Middle frontal gyrus (tissue), 1 donor: Measurements from ENCODE around the gene ABCA4.

Source experiments
- DNase-seq: peaks from one replicate; pipeline ENCODE4 v3.0.0-alpha.2; 2015; ENCODE audit warnings: low spot score; ENCODE audit errors: extremely low spot score

The ABCA4 gene

DNA sequence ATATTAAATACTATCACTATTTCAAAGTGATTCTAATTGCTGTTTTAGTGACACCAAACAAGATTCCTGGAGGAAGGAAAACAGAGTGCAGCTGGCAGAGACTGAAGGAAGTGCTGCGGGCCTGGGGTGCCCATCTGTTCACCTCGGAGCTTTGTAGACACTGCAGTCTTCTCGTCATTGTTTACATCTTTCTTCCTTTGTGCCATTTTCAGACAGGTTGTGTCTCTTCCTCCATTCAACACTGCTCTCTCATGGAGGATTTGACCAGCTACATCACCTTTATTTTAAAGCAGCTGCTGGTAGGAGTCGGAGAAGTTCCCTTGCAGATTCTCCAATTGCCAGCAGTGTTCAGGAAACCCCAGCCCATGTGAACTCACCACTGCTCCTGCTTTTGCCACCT, 37.3 kb downstream of the ABCA4 start:
- no peak for DNase-seq

DNA sequence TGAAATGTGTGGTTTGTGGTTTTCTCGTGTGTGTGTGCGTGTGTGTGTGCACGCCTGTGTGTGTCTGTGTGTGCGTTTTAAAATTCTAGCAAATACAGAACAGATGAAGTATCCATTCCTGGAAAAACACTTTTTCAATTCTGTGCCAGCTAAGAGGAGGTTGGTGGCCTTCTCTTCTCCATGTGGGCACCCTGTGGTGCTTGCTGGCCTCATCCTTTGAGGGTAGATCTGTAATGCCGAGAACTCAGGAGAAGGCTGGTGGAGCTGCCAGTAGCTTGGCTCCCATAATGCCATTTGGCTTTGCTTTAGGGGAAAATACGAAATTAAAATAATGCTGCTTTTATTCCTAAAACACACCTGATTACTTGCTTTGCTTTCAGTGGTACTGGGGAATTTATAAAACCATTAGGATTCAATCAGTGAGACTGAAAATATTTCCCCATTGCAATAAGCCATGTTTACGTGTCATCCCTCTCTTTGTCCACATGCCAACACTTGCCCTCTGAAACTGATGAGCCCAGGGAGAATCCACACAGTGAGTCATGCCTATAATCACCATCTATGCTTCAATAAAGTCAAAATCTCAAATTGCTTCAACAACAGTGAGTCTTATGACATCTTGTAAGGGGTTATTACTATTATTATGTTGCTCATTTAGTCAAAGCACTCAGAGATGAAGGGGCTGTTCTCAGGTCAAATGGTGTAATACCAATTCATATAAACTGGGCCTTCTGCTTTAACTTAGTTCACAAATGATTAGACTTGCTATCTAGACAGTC, 39.2 kb downstream of the ABCA4 start:
- no peak for DNase-seq

DNA sequence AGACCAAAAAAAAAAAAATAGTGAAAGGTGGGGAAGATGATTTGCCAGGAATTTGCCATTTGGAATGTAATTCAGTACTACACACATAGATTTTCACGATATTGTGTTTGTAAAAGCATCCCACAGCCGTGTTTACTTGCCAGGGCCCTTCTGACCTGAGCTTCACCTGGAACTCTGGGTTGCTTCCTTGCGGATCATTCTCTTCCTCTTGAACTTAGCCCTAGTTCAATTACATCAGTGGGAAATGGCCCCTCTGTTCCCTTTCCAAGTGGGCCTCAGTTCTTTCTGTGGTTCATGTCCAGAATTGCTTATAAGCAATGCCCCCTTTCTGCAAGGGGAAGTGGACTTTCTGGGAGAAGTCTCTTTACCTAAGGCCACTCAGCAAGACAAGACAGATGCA, 41.0 kb downstream of the ABCA4 start:
- no peak for DNase-seq

DNA sequence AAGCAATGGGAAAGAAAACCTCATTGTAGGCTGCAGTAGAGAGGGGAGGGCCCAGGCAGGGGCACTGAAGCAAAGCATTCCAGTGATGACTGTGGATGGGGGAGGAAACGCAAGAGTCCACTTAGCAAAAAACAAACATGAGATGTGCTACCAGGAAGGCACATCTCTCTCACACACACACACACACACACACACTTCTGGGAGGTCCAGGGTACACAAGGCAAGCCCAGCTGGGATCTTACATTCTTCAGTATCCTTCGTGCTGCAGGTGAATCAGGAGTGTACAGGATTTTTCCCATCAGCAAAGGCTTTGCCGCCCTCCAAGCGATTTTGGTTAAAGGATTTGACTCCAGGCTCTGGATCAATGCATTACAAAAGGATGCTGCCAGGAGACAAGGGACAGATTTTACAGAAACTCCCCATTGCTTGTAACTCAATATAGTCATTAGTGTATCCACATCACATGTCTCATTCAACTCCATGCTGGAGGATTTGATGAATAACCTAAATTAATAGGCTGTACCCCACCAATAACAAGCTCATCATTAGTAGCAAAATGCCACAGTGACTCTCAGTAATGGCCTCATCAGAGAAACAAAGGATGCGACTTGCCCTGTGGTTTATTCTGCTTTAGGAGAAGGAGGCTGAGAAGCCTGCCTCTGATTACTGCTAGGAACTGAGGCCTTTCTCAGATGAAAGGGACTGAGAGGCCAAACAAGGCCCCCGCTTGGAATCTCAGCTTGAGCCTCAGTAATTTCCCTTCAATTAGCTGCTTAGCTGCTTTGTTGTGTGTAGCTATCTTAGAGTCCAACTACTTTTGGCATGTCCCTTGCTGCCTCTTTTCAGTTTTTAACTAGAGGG, 41.6 kb downstream of the ABCA4 start:
- no peak for DNase-seq

DNA sequence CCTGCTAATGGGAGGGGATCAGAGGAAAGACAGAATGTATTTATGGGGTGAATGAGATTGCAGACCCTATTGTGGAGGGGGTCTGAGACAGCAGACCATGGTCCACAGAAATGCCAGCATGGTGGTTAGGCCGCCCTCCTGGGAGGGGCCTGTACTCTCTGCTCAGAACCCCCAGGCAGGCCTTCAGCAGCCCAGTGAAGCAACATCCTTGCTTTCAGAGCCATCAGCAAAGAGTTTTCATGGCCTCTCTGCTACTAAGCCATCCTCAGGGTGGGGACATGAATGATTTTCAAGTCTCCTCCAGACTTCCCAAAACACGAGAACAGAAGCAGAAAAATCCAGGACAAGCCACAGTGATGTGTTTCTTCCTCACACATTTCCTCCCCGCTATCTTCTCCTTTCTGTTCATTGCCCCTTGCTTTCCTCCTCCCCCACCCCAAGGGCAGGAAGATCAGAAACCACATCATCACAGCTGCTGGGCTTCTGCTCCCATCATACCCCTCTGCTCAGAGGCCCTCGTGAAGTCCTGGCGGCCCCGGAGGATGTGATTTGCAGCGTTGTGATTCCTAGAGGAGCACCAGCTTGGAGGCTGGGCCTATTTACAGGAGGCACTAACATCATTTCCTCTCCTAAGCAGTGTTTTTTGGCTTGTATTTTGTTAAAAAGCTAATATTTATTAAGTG, 48.0 kb downstream of the ABCA4 start:
- DNase-seq = no peak

DNA sequence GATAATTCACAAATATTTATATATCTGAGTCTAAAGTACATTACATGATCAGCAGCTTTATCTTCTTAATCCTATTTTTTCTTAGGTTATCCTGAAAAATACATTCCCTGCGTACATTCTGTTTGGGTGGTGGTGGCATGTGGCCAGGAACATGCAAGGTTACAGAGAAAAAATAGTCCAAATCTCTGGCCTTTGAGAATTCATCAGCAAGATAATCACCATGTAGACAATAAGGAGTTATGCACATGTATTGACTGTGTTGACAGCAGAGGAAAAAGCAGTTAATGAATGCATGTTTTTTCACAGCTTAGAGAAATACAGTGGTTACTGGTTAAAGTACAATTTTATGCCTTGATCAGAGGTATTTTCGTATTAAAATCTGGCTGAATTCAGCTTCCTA, 49.0 kb downstream of the ABCA4 start:
- DNase-seq = no peak

DNA sequence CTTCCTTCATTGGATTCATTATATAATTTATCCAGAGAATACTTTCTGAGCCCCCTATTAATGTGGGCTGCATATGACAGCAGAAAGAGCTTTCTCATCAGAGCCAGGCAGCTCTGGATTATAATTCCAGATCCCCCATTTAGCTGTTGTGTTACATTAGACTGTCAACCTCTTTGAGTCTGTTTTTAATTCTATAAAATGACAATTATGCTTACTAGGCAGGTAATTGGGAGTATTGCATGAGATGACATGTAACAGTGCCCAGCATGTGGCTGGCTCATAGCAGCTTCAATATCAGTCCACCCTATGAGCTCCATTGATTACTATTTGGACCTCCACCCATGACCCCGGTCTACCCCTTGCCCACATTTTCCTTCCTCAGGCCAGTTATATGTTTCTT, 49.6 kb downstream of the ABCA4 start:
- DNase-seq = no peak

DNA sequence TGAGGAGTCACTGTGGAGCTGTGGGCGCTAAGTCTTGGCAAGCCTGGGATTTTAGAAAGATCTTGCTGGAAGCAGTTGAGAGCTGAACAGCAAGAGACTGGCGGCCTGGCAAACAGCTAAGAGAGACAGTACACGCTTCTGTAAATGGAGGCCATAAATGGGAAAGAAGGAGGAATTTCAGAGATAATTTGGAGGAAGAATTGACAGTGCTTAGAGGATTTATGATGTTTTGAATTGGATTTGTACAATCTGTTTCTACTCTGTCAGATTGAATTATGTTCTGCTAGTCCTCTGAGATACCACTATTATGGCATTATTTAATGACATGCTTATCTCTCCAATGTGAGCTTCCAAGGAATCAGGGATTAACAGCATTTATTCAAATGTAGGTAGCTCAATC, 50.1 kb downstream of the ABCA4 start:
- no peak for DNase-seq

DNA sequence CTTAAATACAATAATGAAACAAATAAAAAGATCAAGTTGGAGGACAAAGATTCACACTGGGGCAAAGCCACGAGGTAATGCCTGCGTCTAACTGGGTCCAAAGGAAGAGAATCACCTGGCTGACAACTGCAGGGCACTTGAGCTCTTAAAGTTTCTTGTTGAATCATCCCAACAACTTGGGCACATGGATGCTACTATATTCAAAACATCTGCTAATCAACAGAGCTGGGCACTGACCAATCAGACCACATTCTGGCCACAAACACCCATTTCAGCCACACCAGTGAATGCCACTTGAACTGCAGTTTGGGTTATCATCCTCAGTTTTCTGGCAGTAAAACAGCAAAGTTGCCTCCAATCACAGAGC, 51.0 kb downstream of the ABCA4 start:
- no peak for DNase-seq

DNA sequence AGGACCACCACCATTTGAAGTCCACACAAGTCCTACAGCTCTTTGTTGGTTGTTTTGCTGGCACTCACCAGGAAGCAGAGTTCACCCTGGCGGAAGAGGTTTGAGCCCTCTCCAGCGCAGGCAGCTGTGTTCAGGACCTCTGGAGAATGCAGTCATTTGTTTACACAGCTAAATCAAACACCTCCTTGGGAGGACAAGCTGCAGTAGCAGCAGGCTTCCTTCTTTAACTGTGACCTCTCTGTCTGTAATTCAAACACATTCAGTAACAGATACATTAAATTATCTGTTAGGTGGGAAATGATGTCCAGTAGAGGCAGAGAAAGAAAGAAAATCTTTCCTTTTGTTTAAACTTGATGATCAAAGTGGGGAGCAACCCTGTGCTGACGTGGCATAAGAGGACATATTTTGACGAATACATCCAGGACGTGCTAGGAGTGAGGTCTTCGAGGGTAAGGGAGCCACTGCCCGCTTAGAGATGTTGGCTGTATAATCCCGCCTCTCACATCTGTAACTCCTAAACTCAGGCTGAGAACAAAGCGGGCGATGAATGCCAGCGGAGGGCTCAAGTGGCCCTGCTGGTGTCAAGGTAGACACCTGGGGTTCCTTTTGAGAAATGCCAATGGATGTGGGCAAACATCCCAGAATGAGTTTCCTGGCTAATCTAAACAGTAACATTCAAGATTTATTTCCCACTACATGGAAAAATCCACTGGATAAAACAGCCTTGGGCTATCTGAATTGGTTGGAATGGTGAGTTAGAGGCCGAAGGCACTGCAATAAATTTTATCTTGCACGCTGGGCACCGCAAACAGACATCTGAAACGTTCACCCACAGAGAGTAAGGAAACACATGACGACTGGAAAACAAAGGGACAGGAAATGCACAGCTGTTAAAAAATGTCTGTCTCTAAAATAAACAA, 51.7 kb downstream of the ABCA4 start:
- no peak for DNase-seq

DNA sequence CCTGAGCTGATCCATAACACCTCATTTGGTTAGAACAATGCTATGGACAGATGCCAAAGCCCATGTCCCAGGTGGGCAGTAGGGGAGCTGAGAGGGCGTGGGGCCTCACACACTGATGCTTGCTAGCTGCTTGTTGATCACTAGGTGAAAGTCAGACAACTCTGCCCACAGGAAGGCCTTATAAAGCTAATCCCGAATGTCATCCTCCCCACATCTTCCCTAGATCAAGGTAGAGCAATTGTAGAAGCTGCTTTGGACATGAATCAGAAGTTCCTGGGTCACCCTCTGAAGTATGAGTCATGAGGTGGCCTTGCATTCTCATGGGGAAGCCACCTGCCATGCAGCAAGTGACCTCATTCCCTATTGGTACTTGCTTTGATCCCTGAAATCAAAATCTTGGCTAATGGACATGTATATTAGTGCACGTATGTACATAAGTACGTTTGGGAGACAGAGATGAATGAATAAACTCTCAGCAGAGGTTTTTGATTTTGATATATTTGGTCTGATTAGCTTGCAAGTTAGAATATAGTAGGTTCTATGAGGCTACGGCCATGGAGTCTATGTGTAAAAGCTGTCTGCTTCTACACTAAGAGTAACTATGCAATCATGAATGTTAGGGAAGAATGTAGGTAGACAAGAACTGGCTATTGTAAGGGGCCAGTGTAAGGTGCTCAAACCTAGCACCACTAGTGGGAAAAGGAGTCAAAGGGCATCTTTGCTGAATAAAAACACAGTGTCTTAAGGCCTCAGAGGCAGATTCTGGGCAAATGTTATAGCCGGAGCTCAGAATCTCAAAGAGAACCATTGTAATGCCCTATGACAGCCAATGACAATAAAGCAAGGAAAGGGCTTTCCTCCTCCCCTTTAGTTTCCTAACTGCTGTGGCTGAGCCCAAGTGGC, 52.6 kb downstream of the ABCA4 start:
- no peak for DNase-seq

DNA sequence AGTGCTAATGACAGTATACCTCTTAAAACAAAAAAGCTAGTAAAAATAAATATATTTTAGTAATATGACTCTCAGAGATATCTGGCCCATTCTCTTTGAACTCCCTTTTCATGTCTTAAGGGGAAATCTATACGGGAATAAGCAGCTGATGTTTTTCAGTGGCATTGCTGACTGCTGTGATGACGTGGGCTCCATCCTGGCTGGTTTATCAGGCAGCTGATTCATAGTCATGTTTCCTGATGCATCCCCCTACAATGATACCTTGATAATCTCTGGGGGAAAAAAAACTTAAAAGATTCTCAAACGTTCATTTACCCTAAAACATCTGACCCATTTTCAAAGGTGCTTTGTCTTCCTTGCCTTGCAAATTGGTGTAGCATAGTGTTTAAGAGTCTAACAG, 53.8 kb downstream of the ABCA4 start:
- DNase-seq = no peak

DNA sequence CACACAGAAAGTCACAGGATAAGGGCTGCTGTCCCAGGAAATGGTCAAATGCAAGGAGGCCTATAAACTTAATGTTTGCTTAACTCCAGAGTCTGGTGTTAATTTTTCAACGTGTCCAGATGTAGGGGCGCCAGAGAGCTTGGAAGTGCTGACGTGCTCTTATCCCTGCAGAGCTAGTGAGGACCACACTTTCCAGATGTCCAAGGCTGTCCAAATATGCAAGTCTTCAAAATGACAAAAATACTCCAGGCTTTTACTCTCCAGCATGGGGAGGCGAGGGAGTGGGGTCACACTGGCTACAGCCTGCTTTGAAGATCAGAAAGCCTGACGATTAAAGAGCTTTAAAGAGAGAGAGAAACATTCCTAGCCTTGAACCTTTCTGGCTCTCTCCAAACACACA, 57.6 kb downstream of the ABCA4 start:
- no peak for DNase-seq

DNA sequence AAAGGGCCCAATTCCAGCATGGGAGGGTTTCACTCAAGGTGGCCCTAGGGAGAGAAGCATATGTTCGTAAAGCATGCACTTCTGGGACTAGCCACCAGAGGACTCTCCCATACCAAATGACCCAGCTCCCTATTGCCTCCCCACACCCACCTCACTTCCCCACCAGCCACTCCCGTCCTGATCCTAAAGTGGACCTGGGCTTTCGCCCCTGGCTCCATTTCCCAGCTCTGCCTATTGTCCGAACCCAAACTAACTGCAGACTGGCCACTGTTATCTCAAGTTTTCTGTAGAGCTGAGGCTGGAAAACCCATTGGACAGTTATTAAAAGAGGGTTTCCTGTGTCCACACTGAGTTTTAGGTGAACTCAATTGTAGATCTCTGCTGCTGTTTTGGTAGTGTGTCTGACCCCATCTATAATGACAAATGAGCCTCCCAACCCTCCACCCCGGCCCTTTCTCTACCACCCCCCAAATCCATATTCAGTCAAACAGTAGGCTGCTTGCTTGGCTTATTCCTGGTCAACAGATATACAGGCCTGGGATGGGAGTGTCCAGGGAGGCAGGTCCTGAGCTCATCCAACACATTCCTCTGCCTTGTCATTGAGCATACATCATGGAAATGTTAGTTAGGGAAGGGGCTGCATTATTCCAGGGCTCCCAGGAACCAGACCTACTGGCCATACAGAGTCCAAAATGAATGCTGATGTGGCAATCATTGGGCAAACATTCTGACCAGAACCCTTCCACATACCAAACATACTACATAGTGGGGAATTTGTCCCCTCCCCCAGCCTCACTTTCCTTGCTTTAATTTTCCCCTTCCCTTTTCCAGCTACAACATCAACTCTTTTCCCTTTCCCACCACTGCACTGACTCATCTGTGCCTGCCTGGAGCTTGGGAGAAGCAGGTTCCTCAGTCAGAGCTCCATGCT, 59.2 kb downstream of the ABCA4 start:
- no peak for DNase-seq

DNA sequence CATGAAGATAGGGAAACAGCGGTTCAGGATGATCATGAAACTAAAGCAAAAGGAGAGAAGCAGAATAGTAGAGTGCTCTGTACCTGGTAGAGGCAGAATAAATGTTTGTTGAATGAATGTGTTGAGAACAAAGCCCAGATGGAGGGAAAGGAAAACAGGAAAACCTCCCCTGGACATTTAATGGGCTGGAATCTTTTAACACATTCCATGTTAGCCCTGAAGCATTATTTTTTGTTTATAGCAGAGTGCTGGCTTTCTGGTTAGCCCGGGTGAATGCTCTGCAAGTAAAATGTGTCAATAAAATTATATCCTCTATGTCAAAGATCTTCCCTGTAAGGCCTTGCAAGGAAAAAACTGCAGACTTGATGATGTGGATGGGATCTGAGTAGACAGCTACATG, 60.2 kb downstream of the ABCA4 start:
- DNase-seq = no peak

DNA sequence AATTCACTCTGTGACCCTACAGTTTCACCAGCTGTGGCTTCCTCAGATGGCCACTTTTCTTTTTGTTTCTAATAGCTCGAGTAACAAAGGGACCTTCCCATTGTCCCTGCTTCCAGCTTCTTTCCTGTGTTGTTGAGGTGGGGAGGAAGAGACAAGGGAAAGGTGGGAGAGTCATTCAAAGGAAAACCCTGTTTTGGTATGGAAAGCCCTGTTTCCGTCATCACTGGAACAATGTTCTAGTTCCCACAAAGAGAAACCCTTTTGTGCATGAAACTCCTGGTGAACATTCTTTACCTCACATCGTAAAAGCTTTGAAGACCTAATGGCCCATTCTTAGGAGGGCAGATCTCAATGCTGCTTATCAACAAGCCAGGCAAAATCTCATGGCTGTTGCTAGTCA, 62.2 kb downstream of the ABCA4 start:
- no peak for DNase-seq

DNA sequence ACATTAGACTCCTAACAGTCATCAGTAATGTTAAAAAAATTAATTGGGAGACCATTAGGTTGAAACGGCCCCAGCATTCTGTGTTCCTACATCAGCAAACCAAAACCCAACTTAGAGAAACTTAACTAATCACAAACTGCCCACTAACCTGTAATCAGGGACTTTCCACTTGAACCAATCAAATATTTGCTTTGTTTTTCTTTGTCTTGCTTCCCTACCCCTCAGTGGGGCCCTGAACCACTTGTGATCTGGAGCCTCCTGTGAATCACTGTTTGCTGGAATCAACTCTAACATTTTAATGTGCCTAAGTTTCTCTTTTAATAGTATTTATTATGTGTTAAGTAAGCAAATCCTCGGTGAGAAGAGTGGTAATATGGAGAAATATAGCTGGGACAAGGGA, 64.0 kb downstream of the ABCA4 start:
- DNase-seq = no peak

DNA sequence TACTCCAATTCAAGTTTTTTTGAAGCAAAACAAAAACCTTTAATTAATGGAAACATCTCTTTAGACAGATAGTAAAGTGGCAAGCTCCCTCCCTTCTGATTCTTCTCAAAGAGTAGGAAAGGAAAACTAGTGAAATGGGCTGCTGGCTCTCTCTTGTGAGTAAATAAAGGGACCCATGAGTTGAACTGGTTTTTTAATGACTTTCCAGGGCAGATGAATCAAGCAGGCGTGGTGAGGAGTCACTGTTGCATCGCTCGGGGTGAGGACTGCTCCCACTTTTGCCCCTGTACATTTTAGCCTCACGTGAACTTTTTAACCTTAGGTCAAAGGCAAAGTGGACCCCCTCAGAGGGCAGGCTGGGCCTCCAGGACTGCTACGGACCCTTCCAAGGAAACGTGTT, 64.8 kb downstream of the ABCA4 start:
- DNase-seq = no peak

DNA sequence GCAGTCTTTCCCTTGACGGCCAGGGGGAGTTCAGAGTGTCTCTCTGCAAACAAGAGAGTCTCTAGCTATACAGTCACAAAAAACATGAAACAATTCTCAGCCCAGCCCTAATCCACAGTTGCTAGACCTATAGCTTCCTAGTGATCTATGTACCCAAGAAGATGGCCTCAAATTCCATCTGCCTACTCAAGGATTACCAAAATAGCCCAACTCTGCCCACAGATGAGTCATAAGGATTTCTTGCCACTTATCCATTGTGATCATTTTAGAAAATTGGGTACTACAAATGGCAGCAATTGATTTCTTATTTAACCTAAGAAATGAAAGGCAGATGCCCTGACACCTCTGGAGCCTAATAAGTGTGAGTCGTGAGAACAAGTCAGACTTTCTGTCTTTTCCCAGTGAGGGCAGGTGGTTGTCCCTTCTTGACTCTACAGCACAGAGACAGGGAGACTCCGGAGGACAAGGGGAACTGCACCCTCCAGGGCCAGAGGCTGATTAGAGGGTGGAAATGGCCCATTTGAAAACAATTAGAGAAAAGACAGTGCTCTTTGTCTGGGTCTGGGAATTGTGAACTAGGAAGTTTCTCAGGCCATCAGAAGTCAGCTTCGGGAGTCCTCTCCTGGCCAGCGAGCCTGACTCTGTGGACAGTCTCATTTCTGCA, 65.4 kb downstream of the ABCA4 start:
- no peak for DNase-seq
